ENCODE data around the gene FYN.

The FYN gene

DNA sequence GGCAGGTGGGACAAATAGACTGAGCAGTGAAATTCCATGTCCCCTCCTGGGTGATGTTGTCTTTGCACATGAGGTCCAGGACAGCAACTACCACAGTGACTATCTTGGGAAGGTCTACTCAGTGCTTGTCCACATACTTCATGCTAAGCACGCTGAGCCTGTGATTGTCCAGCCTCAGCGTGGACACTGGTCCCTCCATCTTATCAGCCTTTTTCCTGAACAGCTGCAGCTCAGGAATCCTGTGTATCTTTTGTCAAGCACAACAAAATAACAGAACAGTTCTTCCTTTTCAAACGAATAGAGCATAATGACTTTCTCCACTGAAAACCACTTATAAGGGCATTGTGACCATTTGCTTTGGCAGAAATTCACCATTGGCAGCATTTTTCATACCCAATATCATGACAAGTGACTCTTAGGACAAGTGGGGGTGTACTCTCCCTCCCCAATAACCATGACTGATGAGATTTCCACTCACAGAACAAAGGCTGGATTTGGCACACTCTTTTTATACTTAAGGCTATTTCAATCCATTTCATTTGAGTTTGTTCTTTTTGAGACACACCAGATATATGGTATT is 90.3 kb downstream of the FYN start:
- ChIA-PET POLR2A (no interaction called here), CTCF (interaction anchor here (0.6 to 1.6 kb wide), 3 partner anchors 13 to 38 kb away, joined by 3 to 5 read pairs (median 3); no protein-coding TSS in a partner anchor)
- H3K9me3 ChIP-seq (ENCODE audit: control insufficient read depth, insufficient read depth, low read depth, low read length): no peaks in the 10 kb centered on the region
- no peak overlapping the region for H3K27ac ChIP-seq (ENCODE audit: extremely low read depth, low read depth, low read length)
- no peak overlapping the region for H3K4me3 ChIP-seq (ENCODE audit: low read depth, low read length)
- H3K36me3 ChIP-seq (ENCODE audit: control insufficient read depth in 2 of 2, insufficient read depth in 1 of 2, low read length in 2 of 2): no peaks in the 10 kb centered on the region
- TF ChIP-seq ZNF624 (tag by site-specific recombination; IDR thresholded peaks at IDR 0.05): no peak
- TF ChIP-seq ZNF350 (tag by site-specific recombination; IDR thresholded peaks at IDR 0.05): no peak
- TF ChIP-seq OVOL3 (tag by site-specific recombination; IDR thresholded peaks at IDR 0.05): no peak
- no peak for TF ChIP-seq KLF10 (tag by site-specific recombination; IDR thresholded peaks at IDR 0.05)
- TF ChIP-seq, protein P1, sequence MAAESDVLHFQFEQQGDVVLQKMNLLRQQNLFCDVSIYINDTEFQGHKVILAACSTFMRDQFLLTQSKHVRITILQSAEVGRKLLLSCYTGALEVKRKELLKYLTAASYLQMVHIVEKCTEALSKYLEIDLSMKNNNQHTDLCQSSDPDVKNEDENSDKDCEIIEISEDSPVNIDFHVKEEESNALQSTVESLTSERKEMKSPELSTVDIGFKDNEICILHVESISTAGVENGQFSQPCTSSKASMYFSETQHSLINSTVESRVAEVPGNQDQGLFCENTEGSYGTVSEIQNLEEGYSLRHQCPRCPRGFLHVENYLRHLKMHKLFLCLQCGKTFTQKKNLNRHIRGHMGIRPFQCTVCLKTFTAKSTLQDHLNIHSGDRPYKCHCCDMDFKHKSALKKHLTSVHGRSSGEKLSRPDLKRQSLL (tag by site-specific recombination; IDR thresholded peaks at IDR 0.05): no peak
- TF ChIP-seq ZNF169 (tag by site-specific recombination; IDR thresholded peaks at IDR 0.05): no peak
- TF ChIP-seq, protein P2, sequence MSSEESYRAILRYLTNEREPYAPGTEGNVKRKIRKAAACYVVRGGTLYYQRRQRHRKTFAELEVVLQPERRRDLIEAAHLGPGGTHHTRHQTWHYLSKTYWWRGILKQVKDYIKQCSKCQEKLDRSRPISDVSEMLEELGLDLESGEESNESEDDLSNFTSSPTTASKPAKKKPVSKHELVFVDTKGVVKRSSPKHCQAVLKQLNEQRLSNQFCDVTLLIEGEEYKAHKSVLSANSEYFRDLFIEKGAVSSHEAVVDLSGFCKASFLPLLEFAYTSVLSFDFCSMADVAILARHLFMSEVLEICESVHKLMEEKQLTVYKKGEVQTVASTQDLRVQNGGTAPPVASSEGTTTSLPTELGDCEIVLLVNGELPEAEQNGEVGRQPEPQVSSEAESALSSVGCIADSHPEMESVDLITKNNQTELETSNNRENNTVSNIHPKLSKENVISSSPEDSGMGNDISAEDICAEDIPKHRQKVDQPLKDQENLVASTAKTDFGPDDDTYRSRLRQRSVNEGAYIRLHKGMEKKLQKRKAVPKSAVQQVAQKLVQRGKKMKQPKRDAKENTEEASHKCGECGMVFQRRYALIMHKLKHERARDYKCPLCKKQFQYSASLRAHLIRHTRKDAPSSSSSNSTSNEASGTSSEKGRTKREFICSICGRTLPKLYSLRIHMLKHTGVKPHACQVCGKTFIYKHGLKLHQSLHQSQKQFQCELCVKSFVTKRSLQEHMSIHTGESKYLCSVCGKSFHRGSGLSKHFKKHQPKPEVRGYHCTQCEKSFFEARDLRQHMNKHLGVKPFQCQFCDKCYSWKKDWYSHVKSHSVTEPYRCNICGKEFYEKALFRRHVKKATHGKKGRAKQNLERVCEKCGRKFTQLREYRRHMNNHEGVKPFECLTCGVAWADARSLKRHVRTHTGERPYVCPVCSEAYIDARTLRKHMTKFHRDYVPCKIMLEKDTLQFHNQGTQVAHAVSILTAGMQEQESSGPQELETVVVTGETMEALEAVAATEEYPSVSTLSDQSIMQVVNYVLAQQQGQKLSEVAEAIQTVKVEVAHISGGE (tag by site-specific recombination; conservative IDR thresholded peaks at IDR 0.05; ENCODE audit: low read depth): no peak
- TF ChIP-seq ZNF660 (tag by site-specific recombination; IDR thresholded peaks at IDR 0.05): no peak
- no peak for TF ChIP-seq ZNF830 (tag by site-specific recombination; IDR thresholded peaks at IDR 0.05; ENCODE audit: low read depth)
- TF ChIP-seq, protein P3, sequence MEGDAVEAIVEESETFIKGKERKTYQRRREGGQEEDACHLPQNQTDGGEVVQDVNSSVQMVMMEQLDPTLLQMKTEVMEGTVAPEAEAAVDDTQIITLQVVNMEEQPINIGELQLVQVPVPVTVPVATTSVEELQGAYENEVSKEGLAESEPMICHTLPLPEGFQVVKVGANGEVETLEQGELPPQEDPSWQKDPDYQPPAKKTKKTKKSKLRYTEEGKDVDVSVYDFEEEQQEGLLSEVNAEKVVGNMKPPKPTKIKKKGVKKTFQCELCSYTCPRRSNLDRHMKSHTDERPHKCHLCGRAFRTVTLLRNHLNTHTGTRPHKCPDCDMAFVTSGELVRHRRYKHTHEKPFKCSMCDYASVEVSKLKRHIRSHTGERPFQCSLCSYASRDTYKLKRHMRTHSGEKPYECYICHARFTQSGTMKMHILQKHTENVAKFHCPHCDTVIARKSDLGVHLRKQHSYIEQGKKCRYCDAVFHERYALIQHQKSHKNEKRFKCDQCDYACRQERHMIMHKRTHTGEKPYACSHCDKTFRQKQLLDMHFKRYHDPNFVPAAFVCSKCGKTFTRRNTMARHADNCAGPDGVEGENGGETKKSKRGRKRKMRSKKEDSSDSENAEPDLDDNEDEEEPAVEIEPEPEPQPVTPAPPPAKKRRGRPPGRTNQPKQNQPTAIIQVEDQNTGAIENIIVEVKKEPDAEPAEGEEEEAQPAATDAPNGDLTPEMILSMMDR (tag by site-specific recombination; IDR thresholded peaks at IDR 0.05): no peak
- no peak for TF ChIP-seq KLF8 (tag by site-specific recombination; IDR thresholded peaks at IDR 0.05)
- TF ChIP-seq, protein P4, sequence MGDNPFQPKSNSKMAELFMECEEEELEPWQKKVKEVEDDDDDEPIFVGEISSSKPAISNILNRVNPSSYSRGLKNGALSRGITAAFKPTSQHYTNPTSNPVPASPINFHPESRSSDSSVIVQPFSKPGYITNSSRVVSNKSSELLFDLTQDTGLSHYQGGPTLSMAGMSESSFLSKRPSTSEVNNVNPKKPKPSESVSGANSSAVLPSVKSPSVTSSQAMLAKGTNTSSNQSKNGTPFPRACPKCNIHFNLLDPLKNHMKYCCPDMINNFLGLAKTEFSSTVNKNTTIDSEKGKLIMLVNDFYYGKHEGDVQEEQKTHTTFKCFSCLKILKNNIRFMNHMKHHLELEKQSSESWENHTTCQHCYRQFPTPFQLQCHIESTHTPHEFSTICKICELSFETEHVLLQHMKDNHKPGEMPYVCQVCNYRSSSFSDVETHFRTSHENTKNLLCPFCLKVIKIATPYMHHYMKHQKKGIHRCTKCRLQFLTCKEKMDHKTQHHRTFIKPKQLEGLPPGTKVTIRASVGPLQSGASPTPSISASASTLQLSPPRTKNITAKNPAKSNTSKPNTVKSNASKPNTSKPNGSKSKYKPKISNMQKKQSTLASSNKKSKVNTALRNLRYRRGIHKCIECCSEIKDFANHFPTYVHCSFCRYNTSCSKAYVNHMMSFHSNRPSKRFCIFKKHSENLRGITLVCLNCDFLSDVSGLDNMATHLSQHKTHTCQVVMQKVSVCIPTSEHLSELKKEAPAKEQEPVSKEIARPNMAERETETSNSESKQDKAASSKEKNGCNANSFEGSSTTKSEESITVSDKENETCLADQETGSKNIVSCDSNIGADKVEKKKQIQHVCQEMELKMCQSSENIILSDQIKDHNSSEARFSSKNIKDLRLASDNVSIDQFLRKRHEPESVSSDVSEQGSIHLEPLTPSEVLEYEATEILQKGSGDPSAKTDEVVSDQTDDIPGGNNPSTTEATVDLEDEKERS (tag by site-specific recombination; IDR thresholded peaks at IDR 0.05): no peak
- TF ChIP-seq IKZF3 (tag by site-specific recombination; IDR thresholded peaks at IDR 0.05): no peak
- no peak for TF ChIP-seq YY2 (tag by site-specific recombination; IDR thresholded peaks at IDR 0.05)
- no peak for TF ChIP-seq ZNF560 (tag by site-specific recombination; IDR thresholded peaks at IDR 0.05; ENCODE audit: borderline replicate concordance)
- TF ChIP-seq ZNF341 (tag by site-specific recombination; IDR thresholded peaks at IDR 0.05; ENCODE audit: low read depth): no peak
- no peak for TF ChIP-seq KLF1 (tag by site-specific recombination; IDR thresholded peaks at IDR 0.05)
- no peak for TF ChIP-seq ZNF184 (tag by site-specific recombination; IDR thresholded peaks at IDR 0.05)
- TF ChIP-seq WT1 (tag by site-specific recombination; IDR thresholded peaks at IDR 0.05): no peak
- no peak for TF ChIP-seq TCF7L2 (IDR thresholded peaks at IDR 0.05; ENCODE audit: borderline replicate concordance, low read depth, low read length)
- H3K4me1 ChIP-seq (ENCODE audit: control insufficient read depth, insufficient read depth, low read length): peaks cover 5% of the 10 kb centered on the region

Data from HEK293 (cell line).